Stimulated activated CD4-positive, alpha-beta T cell treated with anti-CD3 and anti-CD28 coated beads, Interleukin-4, amount 100 ng/mL, for 4 hours (primary cell): ENCODE measurements around the gene MYH7.

Source experiments
- DNase-seq, 2 experiments: peaks; one replicate each; pipeline ENCODE4 v3.0.0-alpha.2; 2020

Gene MYH7

DNA sequence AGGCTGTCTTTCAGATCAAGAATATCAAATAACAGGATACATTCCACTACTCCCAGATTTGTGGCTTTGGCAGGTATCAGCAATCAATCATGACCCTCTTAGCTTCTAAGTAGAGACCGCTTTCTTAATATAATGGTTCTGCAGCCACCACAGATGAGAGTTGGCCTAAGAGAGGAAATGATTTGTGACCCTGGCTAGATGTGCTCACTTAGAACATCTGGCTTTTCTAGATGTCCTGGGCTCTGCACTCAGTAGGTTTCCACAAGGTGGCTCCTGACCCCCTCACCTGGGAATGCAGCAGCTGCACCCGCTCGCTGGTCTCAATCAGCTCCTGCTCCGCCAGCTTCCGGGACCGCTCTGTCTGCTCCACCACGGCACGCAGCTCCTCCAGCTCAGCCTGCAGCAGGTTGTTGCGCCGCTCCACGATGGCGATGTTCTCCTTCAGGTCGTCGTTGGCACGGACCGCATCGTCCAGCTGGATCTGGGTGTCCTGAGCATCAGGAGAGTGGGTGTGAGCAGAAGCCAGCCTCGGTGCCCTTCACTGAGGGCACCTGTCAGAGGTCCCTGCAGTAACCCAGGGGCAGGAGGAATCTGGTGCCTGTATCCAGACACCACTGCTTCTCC is 49.7 kb downstream of the MYH7 start:
- DNase-seq = no peak

DNA sequence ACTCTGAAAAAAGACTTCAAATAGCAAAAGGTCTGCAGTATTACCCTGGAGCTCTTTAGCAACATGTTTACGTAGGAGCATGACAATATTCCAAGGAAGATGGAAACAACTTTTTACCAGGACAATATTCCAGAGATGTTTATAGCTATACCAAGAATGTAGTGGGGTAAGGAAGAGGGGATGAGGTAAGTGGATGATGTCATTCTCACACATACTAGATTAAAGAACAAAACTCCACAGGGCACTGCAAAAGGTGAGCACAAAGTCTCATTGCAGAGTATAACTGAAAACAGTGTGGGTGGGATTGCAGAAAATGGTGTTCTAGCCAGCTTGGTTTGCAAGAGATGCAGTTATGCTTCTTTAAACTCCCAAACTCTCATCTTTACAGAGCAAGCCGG is 50.2 kb downstream of the MYH7 start:
- DNase-seq = no peak

DNA sequence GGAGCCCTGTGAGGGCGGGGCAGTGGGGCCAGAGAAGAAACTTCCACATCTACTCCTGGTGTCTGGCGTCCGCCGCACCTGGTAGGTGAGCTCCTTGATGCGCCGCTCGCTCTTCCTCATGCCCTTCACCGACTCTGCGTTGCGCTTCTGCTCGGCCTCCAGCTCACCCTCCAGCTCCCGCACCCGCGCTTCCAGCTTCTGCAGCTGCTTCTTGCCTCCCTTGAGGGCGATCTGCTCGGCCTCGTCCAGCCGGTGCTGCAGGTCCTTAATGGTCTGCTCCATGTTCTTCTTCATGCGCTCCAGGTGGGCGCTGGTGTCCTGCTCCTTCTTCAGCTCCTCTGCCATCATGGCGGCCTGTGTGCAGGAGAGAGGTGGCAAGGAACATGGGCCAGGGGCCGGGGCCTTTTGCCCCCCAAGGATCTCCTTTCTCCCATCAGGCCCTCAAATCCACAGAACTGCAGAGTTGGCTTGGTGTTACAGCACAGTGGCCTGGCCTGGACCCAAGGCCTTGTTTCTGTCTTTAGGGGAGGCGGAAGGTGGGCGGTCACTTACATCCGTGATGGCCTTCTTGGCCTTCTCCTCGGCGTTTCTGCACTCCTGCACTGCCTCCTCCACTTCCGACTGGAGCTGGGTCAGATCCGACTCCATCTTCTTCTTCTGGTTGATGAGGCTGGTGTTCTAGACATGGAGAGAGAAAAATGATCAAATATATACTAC is 50.9 kb downstream of the MYH7 start:
- DNase-seq = no peak

DNA sequence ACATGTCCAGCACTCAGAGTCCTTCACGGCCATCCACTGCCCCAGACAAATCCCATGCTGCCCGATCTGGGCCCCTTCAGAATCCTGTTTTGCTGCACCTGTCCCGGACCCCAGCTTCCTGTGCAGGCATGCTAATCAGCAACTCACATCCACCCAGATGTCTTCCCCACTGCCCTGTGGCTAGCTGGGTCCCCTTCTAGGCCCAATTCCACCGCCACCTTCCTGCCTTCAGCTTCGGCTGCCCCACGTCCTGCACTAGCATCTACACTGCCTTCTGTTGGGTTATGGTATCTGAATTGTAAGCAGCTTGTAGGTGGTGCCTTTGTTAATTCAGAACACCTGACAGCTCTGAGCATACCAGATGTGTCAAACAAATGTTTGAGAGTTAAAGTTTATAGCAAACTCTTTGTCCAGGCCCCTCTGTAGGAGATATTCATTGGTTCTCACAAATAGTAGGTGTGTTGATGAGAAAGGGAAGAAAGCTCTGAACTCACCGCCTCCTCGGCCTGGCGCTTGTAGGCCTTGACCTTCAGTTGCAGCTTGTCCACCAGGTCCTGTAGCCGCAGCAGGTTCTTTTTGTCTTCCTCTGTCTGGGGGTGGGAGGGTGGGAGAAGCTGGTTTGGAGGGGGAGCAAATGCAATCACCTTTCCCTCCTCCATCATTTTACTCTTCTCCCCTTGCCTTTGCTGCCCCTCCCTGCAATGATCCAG is 52.6 kb downstream of the MYH7 start:
- DNase-seq = no peak

DNA sequence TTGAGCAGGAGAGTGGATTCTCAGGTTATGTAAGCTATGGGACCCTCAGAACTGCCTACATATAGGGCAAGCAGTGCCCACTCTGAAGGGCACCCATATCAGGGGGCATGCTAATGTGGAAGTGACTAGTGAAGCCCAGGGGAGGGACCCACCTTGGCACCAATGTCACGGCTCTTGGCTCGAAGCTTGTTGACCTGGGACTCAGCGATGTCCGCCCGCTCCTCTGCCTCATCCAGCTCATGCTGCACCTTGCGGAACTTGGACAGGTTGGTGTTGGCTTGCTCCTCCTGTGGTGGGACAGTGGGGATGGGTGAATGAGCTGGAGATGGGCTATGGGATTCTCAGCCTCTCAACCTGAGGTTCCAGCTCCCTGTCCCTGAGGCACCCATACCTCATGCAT is 53.2 kb downstream of the MYH7 start:
- no peak for DNase-seq

DNA sequence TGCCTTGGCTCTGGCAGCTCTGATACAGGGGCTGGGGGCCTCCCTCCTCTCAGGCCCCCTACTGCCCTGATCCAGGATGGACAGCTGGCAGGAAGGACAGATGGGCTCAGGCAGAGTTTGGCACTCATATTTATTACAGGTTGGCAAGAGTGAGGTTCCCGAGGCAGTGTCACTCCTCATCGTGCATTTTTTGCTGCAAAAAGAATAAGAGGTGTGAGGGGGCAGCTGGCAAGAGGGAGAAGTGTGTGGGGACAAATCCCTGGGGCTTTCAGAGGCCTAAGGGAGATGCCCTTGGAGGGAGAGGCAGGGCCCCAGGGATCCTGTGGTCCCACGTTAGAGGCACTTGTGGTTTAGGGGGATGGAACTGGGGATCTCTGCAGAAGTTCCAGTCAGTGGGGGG is 53.6 kb downstream of the MYH7 start:
- DNase-seq = no peak

DNA sequence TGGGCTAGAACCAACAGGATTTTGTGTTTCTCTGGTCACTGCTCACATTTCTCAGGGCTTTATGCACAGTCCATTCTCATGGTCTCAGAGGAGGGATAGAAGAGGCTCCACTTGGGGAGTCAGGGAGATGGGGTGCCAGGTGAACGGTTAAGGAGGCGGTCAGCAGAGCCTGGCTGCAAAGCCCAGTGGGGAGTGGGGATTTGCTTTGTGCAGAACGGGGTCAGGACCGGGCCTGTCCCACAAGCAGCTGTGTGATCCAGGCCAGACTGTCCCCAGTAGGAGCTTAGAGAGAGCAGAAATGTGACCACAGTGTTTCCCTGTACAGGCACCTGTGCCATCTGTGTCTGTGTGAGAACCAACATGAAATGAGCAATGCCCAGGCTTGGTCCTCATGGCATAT is 54.5 kb downstream of the MYH7 start:
- DNase-seq = no peak

DNA sequence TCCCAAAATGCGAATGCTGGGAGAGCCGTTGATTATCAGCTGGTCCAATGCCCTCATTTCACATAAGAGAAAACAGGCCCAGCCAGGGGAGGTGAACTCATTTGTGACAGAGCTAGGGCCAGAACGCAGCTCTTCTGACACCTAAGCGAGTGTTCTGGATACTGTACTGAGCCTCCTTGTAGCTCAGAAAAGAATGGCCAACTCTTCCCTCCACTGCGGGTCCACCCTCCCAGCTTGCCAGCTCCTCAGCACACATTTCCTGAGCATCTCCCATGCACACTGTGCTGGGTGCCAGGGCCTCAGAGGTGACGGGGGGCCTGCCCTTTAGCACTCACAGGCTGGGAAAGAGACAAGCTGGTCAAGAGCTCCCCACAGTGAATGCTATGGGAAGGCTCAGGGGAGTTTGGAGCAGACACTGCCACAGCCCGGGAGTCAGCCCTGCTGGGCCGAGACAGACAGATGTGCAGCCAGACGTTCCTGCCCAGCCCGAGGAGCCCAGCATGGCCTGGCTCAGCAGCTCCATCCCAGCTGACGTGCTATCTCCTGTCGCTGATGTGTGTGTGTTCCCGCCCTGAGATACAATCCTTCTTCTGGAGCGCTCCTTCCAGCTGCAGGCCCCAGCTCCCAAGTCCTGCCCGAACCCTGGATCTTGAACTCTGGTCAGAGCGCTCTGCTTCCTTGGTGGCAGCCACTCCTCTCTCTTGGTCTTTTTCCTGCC is 55.1 kb downstream of the MYH7 start:
- no peak for DNase-seq

DNA sequence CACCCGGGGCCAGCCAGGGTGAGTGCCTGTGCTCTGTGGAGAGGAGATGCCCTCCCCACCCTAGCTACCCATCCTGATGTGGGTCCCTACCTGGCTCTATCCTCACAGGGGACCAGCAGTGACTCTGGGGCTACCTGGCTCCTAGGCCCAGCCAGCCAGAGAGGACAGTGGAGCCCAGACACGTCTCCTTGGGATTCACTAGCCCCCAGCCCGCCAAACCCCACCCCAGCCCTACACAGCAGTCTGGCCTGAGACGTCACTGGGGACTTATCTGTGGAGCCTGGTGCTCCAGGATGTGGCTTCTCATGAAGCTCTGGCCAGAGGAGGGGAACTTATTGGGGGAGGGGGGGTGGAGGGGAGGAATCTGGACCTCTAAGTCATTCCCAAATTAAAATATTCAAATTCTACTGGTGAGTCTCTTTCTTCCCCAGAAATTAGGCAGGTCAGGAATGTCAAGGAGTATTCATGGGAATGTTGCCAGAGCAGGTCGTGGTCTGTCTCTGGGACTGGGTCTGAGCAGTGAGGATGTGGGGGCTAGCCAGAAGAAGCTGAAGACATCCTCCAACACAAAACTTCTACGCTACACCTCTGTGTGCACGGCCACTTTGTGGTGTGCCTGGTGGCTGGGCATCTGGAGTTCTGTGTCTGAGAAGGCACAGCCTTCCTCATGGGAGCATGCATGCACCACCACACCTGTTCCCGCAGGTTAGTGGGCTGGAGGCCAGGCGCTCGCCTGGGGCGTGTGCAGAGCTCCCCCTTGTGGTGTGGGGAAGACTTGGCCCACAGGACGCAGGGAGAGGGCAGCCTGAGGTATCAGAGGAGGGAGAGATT is 55.9 kb downstream of the MYH7 start:
- peak; percentile 58 to 61 for DNase-seq

DNA sequence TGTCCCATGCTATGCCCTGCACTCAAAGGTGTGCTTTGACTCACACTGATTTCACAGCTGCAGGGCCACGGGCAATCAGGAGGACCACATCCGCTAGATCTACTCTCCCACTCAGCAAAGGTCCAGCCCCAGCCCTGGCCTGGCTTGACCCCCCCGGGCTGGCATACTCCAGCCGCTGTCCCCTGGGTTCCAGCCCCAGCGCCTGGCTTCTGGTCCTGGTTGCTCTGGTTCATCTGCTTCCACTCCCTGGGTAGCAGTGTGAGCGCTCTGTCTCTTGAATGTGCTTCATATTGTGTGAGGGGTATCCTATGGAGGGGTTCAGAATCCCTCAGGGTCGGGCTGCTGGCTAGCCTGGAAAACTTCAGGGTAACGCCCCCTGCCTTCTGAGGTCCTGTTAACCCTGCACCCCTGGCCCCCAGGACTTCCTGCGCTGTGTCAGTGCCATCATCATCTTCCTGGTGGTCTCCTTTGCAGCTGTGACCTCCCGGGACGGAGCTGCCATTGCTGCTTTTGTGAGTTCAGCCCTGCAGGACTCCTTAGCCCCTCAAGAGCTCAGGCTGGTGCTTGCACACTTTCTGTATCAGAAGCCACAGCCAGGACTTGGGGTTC is 56.7 kb downstream of the MYH7 start:
- DNase-seq = no peak

DNA sequence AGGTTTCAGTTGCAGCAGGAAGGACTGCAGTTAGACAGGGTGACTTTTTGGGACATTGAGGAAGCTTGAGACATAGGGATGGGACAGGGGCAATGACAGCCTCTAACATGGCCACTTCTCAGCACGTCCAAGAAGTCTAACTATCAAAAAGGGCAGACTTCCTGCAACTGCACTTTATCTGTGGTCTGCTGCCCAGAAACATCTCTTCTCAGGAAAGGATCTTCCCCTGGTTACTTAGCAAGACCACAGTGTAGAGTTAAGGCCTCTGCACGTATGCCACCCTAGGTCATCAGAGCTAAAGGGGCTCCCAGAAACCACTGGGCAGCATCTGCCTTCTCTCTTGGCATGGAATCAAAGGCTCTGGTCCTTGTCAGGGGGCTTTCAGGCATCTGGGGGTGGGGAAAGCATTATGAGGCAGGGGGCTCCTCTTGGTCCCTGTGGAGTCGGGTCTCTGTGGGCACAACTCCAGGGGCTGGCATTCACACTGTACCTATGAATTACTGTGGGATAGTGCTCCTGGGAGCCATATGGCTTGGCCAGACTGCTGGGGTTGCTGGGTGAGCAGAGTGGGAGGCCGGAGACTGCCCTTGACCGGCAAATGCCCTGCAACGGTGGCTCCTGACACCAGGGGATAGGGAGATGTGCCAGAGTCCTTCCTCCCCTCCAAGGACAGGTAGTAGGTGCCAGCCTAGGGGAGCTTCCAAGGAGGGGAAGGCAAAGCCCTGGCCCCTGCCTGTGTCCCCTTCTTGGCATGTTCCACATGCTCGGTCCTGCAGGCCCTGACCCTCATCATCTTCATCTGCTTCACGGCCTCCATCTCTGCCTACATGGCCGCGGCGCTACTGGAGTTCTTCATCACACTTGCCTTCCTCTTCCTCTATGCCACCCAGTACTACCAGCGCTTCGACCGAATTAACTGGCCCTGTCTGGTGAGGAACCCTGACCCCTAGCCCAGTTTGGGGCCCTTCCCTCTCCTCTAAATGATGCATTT is 57.6 kb downstream of the MYH7 start:
- no peak for DNase-seq

DNA sequence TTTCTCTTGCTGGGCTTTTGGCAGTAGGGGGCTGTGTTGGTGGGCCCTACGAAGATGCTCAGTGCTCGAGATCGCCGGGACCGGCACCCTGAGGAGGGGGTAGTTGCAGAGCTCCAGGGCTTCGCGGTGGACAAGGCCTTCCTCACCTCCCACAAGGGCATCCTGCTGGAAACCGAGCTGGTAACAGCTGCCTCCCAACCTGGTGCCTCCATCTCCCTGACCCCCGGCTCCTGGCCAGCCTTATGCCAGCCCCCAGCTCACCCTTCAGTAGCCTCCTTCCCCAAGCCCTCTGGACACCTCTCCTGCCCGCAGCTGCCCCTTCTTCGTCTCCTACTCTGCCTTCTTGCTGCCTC is 58.3 kb downstream of the MYH7 start:
- no peak for DNase-seq

DNA sequence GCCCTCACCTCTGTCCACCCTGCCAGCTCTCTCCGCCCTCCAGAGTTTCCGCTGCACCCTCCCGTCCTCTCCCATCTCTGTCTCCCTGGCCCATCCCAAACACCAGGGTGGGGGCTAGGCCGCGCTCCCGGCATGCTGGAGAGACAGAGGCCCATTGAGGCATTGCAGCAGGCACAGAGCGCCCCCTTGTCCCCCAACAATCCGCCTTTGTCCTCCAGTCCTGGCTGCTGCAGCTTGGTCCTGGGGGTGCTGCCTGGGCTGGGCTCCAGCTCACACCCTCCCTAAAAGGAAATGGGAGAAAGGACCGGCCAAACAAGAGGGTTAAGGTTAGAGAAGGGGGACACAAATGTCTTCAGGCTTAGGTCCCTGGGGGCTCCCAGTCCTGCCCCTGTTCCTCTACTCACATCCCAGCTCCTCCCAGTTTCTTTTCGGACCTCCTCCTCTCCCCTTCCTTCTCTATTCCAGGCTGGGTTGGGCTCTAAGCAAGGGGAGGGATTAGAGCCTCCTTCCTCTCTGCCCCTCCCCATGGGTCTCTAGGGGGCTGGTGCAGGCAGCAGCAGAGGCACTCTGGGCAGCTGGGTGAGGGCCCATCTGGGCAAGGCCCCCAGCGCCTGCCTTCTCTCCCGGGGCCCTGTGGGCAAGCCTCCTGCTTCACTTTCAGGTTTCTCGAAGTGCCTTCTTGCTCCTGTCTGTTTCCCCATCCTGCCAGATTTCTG is 58.8 kb downstream of the MYH7 start, which contains the start of gene CMTM5:
Gene CMTM5 (plus strand): TSS at position 565 of the 716 bp plus-strand sequence. CDS start 206 bp downstream, outside the sequence.
- DNase-seq = no peak

DNA sequence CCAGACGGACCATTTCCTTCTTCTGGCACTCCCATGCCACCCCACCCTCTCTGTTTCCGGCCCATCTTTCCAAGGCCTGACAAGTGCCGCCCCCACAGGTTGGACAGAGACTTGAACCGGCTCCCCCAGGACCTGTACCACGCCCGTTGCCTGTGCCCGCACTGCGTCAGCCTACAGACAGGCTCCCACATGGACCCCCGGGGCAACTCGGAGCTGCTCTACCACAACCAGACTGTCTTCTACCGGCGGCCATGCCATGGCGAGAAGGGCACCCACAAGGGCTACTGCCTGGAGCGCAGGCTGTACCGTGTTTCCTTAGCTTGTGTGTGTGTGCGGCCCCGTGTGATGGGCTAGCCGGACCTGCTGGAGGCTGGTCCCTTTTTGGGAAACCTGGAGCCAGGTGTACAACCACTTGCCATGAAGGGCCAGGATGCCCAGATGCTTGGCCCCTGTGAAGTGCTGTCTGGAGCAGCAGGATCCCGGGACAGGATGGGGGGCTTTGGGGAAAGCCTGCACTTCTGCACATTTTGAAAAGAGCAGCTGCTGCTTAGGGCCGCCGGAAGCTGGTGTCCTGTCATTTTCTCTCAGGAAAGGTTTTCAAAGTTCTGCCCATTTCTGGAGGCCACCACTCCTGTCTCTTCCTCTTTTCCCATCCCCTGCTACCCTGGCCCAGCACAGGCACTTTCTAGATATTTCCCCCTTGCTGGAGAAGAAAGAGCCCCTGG is 59.8 kb downstream of the MYH7 start:
- DNase-seq = no peak

DNA sequence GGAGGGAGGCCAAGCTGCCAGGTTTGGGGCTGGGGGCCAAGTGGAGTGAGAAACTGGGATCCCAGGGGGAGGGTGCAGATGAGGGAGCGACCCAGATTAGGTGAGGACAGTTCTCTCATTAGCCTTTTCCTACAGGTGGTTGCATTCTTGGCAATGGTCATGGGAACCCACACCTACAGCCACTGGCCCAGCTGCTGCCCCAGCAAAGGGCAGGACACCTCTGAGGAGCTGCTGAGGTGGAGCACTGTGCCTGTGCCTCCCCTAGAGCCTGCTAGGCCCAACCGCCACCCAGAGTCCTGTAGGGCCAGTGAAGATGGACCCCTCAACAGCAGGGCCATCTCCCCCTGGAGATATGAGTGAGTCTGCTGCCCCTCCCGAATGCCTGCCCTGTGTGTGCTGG is 62.4 kb downstream of the MYH7 start:
- no peak for DNase-seq

DNA sequence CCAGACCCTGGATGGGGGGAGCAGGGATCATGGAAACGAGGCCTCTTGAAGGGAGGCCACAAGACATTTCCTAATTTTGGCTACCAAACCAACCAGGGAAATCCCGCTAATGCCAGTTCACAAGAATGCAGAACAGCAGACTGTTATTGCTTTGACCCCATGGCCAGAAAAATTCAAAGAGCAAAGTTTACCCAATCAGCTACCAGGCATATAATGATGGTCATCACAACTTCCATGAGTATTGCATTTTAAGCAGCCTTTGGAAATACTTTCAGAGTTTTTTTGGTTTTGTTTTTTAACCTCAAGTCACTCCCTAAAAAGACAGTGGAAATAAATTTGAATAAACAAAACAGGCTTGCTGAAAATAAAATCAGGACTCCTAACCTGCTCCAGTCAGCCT is 63.0 kb downstream of the MYH7 start, which contains the start of gene IL25:
Gene IL25 (plus strand): TSS at position 301 of the 400 bp plus-strand sequence.
- DNase-seq = no peak

DNA sequence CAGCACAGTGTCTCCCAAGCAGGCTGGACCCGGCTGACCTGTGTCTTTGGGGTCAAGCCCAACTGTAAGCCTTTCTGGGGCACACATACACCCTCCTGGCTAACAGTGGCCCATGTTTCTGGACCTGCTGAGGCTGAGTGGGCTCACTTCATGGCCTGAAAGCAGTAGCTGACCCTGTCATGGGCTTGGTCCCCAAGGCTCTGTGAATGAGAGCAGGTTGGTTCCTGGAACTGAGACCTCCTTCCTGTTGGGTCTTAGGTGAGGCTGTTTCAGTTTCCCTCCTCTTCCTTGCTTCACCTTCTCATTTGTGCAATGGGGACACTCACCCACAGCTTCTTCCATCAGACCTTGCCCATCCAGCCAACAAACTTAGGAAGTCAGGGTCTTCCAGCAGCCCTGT is 63.6 kb downstream of the MYH7 start:
- DNase-seq = no peak

DNA sequence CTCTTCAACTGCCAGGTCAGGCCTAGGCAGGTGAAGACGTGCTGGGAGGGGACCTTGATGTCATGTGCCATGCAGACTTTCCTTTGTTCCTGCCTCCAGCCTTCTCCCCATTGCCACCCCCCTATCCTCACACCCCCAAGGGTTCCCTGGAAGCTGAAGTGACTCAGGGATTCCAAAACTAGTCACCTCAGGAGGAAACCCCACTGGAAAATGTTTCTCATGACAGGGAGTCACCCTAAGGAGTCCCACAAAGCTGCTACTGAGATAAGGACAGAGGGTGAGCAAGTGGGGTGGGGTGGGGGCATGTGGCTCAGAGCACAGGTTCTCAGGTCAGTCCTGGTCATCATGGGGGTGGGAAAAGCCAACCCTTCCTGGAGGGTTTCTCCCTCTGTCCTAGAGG is 65.2 kb downstream of the MYH7 start:
- DNase-seq = no peak

DNA sequence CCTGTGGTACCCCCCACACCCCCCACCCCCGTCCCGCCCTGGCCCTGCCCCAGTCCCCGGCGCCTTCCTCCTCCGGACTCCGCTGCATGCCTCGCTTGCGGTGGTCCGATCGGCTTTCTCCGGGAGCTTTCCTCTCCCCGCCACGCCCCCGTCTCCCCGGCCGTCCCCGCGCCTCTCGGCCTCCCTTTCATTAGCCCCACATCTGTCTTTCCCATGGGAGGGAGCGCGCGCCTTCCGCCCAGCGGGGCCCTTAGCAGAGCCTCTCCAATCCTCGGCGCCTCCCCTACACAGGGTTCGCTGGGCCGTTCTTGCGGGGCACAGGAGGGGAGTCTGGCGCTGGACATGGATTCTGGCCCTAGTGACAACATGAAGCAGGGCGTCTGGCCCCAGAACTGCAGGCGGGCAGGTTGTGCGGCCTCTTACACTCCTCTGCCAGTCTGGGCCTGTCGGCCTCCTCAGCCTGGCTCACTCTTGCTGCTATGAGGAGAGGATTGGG is 69.0 kb downstream of the MYH7 start:
- DNase-seq = no peak
